ENCODE results near the gene RPL10L.

GRCh38 chr14:46651526-46652144 is at the start of gene RPL10L:
- TF ChIP-seq CTCF (IDR thresholded peaks at IDR 0.05) (no peak), EZH2 (IDR thresholded peaks at IDR 0.05; ENCODE audit: borderline replicate concordance, insufficient read depth, low read depth, low read length, poor library complexity, severe bottlenecking) (no peak)
